ENCODE data around the gene KLHL40.

- TF ChIP-seq CTCF (conservative IDR thresholded peaks at IDR 0.05; ENCODE audit: low read length) (no peak), EZH2phosphoT487 (IDR thresholded peaks at IDR 0.05; ENCODE audit: borderline replicate concordance, low read depth, low read length) (no peak)
Observed at GRCh38 chr3:42691816-42692666, 6.7 kb downstream of the KLHL40 start.

Measured in OCI-LY7 (cell line).